ENCODE results near the gene LENEP. TPM values are rescaled to one million over a fixed set of nuclear protein-coding genes. Genes with fewer than 3 reads are reported as not detected.

Gene LENEP
- total and polyA plus RNA-seq, 8 donors, result 0.29 TPM; not detected in 7

DNA sequence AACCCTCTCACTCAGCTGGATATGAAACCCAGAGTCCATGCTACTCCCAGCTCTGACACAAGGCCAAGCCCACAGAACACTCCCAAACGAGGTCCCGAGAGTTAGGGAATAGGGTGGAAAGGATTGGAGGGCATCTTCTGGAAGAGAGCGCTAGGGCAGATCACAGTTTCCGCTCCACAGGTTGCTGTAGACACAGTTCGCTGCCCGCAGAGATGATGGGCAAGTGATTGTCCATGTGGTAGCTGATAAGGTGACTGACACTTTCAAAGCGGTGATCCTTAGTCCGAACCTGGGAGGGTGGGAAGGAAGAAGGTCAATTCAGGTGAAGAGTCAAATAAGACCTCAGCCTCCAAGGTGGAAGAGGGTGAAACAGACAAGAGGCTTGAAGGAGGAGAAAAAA is 29.7 kb upstream of the LENEP start:
- intact Hi-C loops (cut with DNase I), result loop anchor here in 2 of 3 donors (10.0 kb wide), 1 partner anchor 51 kb away; no protein-coding TSS in a partner anchor
- H3K27me3 ChIP-seq, result no peaks in the 10 kb centered on the region
- TF ChIP-seq, protein P1, sequence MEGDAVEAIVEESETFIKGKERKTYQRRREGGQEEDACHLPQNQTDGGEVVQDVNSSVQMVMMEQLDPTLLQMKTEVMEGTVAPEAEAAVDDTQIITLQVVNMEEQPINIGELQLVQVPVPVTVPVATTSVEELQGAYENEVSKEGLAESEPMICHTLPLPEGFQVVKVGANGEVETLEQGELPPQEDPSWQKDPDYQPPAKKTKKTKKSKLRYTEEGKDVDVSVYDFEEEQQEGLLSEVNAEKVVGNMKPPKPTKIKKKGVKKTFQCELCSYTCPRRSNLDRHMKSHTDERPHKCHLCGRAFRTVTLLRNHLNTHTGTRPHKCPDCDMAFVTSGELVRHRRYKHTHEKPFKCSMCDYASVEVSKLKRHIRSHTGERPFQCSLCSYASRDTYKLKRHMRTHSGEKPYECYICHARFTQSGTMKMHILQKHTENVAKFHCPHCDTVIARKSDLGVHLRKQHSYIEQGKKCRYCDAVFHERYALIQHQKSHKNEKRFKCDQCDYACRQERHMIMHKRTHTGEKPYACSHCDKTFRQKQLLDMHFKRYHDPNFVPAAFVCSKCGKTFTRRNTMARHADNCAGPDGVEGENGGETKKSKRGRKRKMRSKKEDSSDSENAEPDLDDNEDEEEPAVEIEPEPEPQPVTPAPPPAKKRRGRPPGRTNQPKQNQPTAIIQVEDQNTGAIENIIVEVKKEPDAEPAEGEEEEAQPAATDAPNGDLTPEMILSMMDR (IDR thresholded peaks at IDR 0.05), result no peak
- WGBS, 2 donors, result 70 to 72% methylated on average over 8 of the region's 8 CpGs
- H3K27ac ChIP-seq, result no peak overlapping the region
- H3K9me3 ChIP-seq, result no peaks in the 10 kb centered on the region
- H3K36me3 ChIP-seq, result peaks cover 0 to 44% (median 30%) of the 10 kb centered on the region in 3 donors
- no peak for FAIRE-seq
- peaks cover 0 to 13% (median 5%) of the 10 kb centered on the region in 3 donors for H3K4me1 ChIP-seq
- H3K4me3 ChIP-seq, result no peak overlapping the region
- ATAC-seq, result no peak
- DNase-seq, result no peak

DNA sequence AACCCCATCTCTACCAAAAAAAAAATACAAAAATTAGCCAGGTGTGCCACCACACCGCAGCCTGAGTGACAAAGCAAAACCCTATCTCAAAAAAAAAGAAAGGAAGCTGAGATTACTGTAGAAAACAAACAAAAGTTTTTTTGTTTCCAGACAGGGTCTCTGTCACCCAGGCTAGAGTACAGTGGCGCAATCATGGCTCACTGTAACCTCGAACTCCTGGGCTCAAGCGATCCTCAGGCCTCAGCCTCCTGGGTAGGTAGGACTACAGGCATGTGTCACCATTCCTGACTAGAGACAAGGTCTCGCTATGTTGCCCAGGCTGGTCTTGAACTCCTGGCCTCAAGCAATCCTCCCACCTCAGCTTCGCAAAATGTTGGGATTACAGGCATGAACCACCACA is 29.0 kb upstream of the LENEP start:
- WGBS, 2 donors, result 71 to 76% methylated on average over 6 of the region's 6 CpGs
- FAIRE-seq (no peak), ATAC-seq (no peak), DNase-seq (no peak)
- H3K27me3 ChIP-seq, result no peaks in the 10 kb centered on the region
- TF ChIP-seq, protein P1 (IDR thresholded peaks at IDR 0.05), result no peak
- H3K9me3 ChIP-seq, result no peaks in the 10 kb centered on the region
- intact Hi-C loops (cut with DNase I), result loop anchor here in 2 of 3 donors (10.0 kb wide), 1 partner anchor 50 kb away; no protein-coding TSS in a partner anchor
- H3K4me1 ChIP-seq, result peaks cover 0 to 13% (median 5%) of the 10 kb centered on the region in 3 donors
- H3K4me3 ChIP-seq, result no peak overlapping the region
- H3K27ac ChIP-seq, result no peak overlapping the region
- H3K36me3 ChIP-seq, result peaks cover 0 to 44% (median 27%) of the 10 kb centered on the region in 3 donors

DNA sequence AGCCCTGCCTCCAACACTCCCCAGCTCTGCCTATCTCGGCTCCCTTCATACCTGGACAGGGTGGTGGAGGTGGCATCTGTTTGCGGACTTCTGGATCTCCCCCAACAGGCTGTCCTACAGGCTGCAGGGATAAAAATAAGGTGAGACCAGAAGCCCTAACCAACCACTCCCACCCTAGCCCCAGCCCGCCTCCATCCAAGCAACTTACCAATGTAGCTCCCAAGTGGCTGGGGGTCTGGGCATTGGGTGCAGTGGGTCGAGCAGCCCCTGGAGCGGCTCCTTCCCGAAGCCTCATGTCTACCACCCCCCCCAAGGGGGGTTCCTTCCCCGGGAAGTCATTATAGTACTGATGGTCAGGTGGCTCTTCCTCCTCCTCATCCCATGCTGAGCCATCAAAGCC is 27.3 kb upstream of the LENEP start:
- no peak overlapping the region for H3K4me3 ChIP-seq
- no peaks in the 10 kb centered on the region for H3K27me3 ChIP-seq
- TF ChIP-seq, protein P1 (IDR thresholded peaks at IDR 0.05), result no peak
- intact Hi-C loops (cut with DNase I), result loop anchor here in 2 of 3 donors (10.0 kb wide), 1 partner anchor 49 kb away; no protein-coding TSS in a partner anchor
- no peaks in the 10 kb centered on the region for H3K9me3 ChIP-seq
- 86 to 89% methylated on average over 7 of the region's 7 CpGs for WGBS, 2 donors
- H3K27ac ChIP-seq, result no peak overlapping the region
- ATAC-seq, result no peak
- no peak for DNase-seq
- FAIRE-seq, result no peak
- H3K36me3 ChIP-seq, result peaks cover 0 to 44% (median 27%) of the 10 kb centered on the region in 3 donors
- H3K4me1 ChIP-seq, result peaks cover 2 to 10% (median 2%) of the 10 kb centered on the region in 3 donors

DNA sequence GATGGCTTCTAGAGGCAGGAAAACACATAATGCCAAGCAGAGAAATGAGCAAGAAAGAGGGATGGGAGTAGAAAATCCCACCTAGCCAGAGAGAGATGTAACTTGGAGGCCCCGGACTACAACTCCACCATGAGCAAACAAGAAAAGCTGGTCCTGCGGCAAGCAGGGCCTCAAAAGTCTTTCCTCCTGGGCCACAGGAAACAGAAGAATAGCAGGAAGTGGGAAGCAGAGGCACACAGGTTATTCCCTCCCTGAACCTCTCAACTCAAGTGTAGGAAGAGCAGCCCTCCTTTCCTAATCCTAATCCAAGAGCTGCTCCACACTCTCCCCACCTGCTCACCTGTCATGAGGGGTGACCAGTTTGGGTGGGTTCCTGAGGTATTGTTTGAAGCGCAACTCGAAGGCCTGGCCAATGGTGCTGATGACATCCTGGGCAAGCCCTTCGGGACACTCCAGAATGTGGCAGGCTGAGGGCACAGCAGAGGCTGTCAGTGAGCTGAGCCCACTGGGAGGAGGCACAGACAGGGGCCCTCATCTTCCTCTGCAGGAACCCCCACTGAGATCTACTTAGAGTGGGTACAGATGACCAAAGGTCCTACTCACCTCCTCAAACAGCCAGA is 25.9 kb upstream of the LENEP start:
- no peak for ATAC-seq
- 79 to 89% methylated on average over 5 of the region's 5 CpGs for WGBS, 2 donors
- Histone ChIP-seq H3K4me1 (peaks cover 12 to 23% (median 15%) of the 10 kb centered on the region in 3 donors), H3K9me3 (no peaks in the 10 kb centered on the region), H3K27ac (no peak overlapping the region), H3K27me3 (no peaks in the 10 kb centered on the region), H3K4me3 (no peak overlapping the region), H3K36me3 (peaks cover 0 to 44% (median 27%) of the 10 kb centered on the region in 3 donors)
- TF ChIP-seq, protein P1 (IDR thresholded peaks at IDR 0.05), result no peak
- no peak for FAIRE-seq
- intact Hi-C loops (cut with DNase I), result loop anchor here in 2 of 3 donors (10.0 kb wide), 1 partner anchor 47 kb away; no protein-coding TSS in a partner anchor
- no peak for DNase-seq

DNA sequence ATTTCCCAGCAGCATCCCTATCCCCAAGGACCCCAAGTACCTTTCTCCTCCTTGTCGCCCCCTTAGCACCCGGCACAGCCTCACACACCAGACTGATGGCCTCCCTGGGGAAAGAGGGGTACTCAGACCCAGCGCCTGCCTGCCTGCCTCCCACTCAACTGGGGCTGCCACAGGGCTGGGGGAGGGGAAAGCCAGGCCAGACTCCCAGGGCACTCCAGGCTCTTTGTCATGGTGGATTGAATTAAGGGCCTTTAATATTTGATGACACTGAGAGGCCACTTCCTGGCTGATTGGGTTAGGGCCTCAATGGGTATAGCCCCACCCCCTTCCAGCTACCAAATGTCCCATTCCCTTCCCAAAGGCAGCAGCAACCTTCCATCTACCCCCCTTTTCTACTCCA is 24.7 kb upstream of the LENEP start:
- Histone ChIP-seq H3K36me3 (peaks cover 0 to 38% (median 21%) of the 10 kb centered on the region in 3 donors), H3K27ac (no peak overlapping the region), H3K27me3 (no peaks in the 10 kb centered on the region), H3K9me3 (no peaks in the 10 kb centered on the region), H3K4me3 (no peak overlapping the region), H3K4me1 (peaks cover 12 to 22% (median 20%) of the 10 kb centered on the region in 3 donors)
- DNase-seq (no peak), ATAC-seq (no peak), FAIRE-seq (no peak)
- intact Hi-C loops (cut with DNase I), result loop anchor here in 2 of 3 donors (10.0 kb wide), 1 partner anchor 46 kb away; no protein-coding TSS in a partner anchor
- WGBS, 2 donors, result 82 to 89% methylated on average over 3 of the region's 3 CpGs
- TF ChIP-seq, protein P1 (IDR thresholded peaks at IDR 0.05), result no peak

Measured in pancreas (tissue), 10 donors.